GM21360 (cell line): ENCODE results near the gene NEK4.
"Not testable (repeated sequence)": the region's sequence is repeated elsewhere in the genome, so short reads cannot be mapped to it uniquely, and the experiment has no call there.

Source experiments
- ATAC-seq: cut with Tn5 transposase; IDR thresholded peaks from one replicate; pipeline ENCODE4 v1.9.1; 2021; ENCODE audit warnings: mild to moderate bottlenecking, moderate library complexity; ENCODE audit not compliant: unreplicated experiment

The NEK4 gene

DNA sequence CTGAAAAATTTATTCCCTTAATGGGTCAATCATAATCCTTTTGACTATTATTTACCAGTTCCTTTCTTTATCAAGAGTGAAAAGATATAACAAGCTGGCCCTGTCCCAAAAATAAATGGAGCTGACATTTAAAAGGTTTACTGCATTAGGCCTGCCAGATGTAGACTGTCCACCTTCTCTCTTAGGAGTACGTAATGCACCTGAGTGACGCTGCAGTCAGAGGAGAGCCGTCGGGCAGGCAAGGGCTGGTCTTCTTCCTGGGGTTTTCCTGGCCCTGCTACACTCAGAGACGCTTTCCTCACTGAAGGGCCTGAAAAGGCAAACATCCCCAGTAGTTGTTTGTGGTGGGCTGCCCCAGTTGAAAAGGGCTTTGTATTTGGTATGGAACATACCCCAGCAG lies 27.6 kb downstream of the NEK4 start:
- ATAC-seq, result no peak

DNA sequence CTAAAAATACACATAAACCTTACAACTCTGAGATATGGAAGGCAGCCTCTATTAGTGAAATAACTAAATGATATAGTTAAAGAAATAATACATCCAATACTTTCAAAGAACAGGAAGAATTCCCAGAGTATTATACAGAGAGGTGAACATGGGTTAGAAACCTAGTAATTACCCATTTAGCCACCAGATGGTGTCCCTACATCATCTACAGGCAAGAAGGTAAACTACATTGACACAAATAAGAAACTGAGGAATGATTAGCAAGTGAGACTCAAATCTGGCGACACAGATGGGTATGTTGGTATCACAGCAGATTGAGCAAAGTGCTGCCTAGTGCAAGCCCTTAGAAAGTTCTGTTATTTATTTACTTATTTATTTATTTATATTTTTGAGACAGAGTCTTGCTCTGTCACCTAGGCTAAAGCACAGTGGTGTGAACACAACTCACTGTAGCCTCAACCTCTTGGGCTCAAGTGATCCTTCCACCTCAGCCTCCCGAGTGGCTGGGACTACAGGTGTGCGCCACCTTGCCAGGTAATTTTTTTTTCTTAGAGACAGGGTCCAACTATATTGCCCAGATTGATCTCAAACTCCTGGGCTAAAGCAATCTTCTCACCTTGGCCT lies 28.2 kb downstream of the NEK4 start:
- no peak for ATAC-seq

DNA sequence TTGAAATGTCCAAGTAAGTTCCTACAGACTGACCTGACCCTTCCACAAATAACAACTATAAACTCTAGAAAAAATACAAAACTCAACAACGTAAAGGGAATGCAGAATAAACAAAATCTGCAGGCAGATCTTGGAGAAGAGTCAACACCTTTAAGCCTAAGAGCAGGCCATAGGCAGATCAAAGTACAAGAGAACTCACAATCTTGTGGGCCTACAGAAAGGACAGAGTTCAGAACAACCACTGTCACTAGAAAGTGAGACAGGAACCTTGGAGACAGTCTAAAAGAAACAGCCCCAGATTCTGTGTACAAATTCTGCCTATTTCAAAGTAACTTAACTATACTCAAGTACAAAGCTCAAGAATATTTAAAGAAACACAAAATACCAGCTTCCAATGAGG lies 31.0 kb downstream of the NEK4 start:
- ATAC-seq, result no peak

DNA sequence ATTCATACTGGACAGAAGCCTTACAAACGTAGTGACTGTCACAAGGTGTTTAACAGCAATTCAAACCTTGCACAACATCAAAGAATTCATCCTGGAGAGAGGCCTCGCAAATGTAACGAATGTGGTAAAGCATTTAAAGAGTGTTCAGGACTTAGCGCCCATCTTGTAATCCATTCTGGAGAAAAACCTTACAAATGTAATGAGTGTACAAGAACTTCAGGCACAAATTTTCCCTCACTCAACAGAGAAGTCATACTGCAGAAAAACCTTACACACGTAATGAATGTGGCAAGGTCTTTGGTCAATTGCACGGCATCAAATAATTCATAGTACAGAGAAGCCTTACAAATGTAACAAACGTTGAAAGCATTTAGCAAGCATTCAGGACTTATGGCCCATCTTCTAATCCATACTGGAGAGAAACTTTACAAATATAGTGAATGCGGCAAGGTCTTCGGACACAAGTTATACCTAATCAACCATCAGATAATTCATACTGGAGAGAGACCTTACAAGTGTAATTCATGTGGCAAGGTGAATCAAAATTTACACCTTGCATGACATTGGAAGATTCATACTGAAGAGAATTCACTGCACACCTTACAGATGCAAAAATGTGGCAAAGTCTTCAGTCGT lies 37.4 kb downstream of the NEK4 start:
- ATAC-seq, result no peak

DNA sequence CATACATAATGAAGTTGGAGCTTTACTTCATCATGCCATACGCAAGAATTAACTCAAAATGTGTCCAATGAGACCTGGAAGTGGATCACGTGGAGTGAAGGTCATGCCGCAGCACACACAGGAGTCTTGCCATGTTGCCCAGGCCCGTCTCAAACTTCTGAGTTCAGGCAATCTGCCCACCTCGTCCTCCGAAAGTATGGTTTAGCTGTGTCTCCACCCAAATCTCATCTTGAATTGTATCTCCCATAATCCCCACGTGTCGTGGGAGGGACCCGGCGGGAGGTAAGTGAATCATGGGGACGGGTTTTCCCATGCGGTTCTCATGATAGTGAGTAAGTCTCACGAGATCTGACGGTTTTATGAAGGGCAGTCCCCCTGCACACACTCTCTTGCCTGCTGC lies 39.1 kb downstream of the NEK4 start:
- ATAC-seq, result no peak

GRCh38 chr3:52730681-52731080 lies 40.1 kb downstream of the NEK4 start:
- ATAC-seq, result no peak

DNA sequence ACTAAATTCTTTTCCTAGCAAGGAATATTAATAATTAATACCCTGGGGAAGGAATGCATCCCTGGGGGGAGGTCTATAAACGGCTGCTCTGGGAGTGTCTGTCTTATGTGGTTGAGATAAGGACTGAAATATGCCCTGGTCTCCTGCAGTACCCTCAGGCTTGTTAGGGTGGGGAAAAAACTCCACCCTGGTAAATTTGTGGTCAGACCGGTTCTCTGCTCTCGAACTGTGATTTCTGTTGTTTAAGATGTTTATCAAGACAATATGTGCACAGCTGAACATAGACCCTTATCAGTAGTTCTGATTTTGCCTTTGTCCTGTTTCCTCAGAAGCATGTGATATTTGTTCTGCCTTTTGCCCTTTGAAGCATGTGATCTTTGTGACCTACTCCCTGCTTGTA lies 42.0 kb downstream of the NEK4 start:
- not testable (repeated sequence) for ATAC-seq

DNA sequence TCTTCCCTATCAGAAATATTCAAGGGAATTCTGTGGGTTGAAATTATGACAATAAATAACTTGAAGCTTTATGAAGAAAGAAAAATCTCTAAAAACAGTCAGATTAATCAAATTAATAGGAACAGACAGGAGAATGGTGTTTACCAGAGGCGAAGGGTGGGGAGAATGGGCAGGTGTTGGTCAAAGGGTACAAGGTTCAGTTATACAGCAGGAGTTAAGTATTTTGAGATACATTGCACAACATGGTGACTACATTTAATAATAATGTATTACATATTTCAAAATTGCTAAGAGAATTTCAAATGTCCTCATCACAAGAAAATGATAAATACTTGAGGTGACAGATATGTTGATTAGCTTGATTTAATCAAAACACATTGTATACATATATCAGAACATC lies 46.2 kb downstream of the NEK4 start:
- ATAC-seq, result no peak

- no peak for ATAC-seq
These were observed 46.8 kb downstream of the NEK4 start for GRCh38 chr3:52723935-52724334.

- no peak for ATAC-seq
These were observed 48.2 kb downstream of the NEK4 start for GRCh38 chr3:52722491-52722890.

GRCh38 chr3:52721730-52722008 lies 49.1 kb downstream of the NEK4 start:
- ATAC-seq, result no peak

DNA sequence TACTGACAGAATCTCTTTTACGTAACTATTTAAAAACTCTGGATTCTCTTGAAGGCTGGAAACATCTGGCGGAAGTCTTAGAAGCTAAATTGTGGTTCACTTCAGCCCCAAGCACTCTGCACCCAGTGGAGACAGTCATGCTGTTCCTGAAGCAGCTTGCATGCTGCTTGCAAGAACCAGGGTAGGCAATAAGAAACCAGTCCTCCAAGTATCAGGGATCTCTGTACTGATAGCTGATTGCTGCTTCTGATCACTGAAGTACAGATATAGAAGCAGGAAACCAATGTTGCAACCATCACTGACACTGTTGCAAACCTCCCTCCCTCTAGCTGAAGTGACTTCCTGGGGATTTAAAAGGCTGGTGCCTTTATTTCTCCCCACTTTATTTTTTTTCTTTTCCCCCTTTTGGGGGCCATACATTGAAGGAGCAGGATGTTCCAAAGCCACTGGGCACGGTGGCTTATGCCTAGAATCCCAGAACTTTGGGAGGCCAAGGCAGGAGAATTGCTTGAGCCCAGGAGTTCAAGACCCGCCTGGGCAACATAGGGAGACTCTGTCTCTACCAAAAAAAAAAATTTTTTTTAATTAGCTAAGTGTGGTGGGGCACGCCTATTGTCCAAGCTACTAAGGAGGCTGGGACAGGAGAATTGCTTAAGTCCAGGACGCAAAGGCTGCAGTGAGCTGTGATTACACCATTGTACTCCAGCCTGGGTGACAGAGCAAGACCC lies 49.6 kb downstream of the NEK4 start:
- peak; percentile 86 for ATAC-seq

GRCh38 chr3:52719618-52720017 lies 51.1 kb downstream of the NEK4 start:
- no peak for ATAC-seq

GRCh38 chr3:52715714-52716305 lies 54.9 kb downstream of the NEK4 start:
- ATAC-seq, result no peak

DNA sequence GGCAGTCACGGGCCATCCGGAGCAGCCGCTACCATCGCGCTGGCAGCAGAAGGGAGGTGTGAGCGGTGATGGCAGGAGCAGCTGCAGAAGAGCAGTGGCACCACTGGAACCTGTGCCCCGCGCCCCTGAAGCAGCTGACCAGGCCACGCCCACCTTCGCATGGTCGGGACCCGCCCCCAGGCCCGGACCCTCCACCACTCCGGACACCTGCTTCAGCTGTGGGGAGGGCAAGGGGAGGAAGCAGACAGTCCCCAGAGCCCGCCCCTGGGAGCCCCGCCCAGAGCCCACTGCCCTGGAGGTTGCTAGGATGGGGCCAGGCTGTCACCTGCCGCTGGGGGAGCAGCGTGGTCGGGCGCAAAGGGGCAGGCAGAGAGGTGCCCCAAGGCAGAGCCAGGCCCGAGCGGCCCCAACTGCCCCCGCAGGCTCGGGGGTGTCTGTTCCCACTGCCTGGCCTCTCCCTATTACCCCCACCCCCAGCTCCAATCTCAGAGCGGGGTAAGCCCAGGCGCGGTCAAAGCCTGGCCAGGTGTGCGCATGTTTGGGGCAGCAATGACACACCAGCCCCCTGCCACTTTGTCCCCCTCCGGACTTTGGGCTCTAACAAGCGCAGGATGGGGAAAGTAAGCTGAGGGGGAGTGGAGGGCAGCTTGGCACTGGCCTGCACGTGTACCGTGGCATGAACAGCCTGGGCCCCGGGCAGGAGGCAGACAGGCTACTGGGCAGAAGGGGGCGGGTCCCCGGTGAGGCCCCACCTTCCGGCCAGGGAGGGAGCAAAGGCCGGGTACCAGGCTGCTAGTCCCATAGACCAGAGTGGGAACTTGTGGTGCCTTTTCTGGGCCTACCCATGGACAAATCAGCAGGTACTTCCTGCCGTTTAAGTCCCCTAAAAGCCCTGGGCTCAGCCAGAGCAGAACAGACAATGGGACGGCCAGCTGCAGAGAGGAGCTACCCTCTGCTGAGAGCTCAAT lies 56.1 kb downstream of the NEK4 start:
- ATAC-seq, result no peak

DNA sequence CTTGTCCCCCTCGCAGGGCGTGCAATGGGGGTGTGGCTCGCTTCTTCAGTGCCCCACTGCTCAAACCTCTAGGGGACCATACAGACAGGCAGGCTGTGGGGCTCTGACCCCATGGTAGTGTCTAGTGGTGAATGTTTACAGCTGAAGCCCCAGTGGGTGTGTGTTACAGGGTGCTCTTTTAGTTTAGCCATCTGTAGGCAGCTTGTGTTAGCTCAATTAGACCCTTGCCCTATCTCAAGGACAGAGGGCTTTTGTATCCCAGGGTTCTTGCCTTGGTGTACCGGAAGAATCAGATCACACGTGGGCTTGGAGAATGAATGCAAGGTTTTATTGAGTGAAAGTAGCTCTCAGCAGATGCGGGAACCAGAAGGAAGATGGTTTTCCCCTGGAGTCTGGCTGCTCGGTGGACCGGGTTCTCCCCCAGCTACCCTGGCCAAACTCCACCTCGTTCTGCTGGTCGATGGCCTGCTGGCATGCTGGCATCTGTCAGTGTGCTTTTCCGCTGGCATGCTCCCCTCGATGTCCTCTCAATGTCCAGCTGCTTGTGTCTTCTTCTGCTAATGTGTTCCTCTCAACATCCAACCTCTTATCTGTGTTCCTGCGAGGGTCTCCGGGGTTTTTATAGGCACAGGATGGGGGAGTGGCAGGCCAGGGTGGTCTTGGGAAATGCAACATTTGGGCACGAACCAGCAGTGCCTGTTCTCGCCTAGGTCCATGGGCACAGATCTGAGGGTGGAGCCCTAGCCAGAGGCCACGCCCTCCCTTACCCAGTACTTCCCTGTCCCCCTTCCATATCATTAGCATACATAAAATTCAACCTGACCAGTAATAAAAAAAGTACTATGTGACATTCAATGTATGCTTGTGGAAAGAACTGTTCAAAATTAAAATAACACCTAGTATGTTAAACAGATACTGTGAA lies 58.2 kb downstream of the NEK4 start:
- ATAC-seq, result no peak

DNA sequence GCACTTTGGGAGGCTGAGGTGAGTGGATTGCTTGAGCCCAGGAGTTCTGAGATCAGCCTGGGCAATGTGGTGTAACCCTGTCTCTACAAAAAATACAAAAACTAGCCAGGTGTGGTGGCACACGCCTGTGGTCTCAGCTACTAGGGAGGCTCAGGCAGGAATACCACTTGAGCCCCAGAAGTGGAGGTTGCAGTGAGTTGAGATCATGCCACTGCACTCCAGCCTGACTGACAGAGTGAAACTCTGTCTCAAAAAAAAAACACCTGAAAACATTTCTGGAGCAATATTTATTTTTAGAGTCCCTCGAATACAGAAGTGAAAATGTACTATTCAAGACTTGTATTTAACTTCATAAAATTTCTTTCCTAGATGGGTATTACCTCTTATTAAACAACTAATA lies 60.2 kb downstream of the NEK4 start:
- no peak for ATAC-seq

GRCh38 chr3:52707585-52707984 lies 63.2 kb downstream of the NEK4 start:
- no peak for ATAC-seq

- peak; percentile 68 for ATAC-seq
These were observed 64.8 kb downstream of the NEK4 start, which contains the start of the genes GLT8D1 and SPCS1 for GRCh38 chr3:52705688-52706686. Gene GLT8D1, minus strand, starts transcription at chr3:52705791. Its CDS starts 5,331 bp downstream, at chr3:52700460. Gene SPCS1, plus strand, starts transcription at chr3:52706106. Its CDS starts 141 bp downstream, at chr3:52706247.
